ENCODE data around the gene FAM174B. TPM values are rescaled to one million over a fixed set of nuclear protein-coding genes. Genes with fewer than 3 reads are reported as not detected.

Gene FAM174B
- total and polyA plus RNA-seq, 4 donors: 2.5 to 4.5 (median 3.8) TPM

GRCh38 chr15:92613841-92614240 lies 41.7 kb downstream of the FAM174B start:
- Histone ChIP-seq H3K4me1 (ENCODE audit: control insufficient read depth in 4 of 4, insufficient read depth in 4 of 4, low read length in 3 of 4) (peaks cover 10 to 34% (median 23%) of the 10 kb centered on the region in 4 donors), H3K27me3 (ENCODE audit: control insufficient read depth in 4 of 4, insufficient read depth in 4 of 4, low read length in 3 of 4) (no peaks in the 10 kb centered on the region), H3K9ac (ENCODE audit: low read depth in 1 of 2, low read length in 2 of 2) (no peak overlapping the region), H3K4me3 (ENCODE audit: low read depth in 1 of 3, low read length in 3 of 3) (no peak overlapping the region), H3K36me3 (ENCODE audit: control insufficient read depth in 4 of 4, insufficient read depth in 3 of 4, low read depth in 1 of 4, low read length in 3 of 4) (no peaks in the 10 kb centered on the region), H3K27ac (ENCODE audit: low read depth in 1 of 2, low read length in 2 of 2) (no peak overlapping the region), H3K9me3 (ENCODE audit: control insufficient read depth in 4 of 4, low read length in 3 of 4) (no peaks in the 10 kb centered on the region)
- TF ChIP-seq HNF4A (conservative IDR thresholded peaks at IDR 0.05): no peak
- TF ChIP-seq GABPA (IDR thresholded peaks at IDR 0.05 in 1 of 2, conservative IDR thresholded peaks at IDR 0.05 in 1 of 2): no peak
- TF ChIP-seq TAF1 (conservative IDR thresholded peaks at IDR 0.05): no peak
- no peak for TF ChIP-seq REST (IDR thresholded peaks at IDR 0.05)
- no peak for DNase-seq (ENCODE audit: low spot score)
- WGBS: 92% methylated on average over 7 of the region's 7 CpGs

- TF ChIP-seq FOXA1 (IDR thresholded peaks at IDR 0.05) (no peak), RXRA (IDR thresholded peaks at IDR 0.05) (no peak), HNF4G (IDR thresholded peaks at IDR 0.05) (no peak), NR2F2 (IDR thresholded peaks at IDR 0.05) (no peak), GABPA (IDR thresholded peaks at IDR 0.05 in 1 of 2, conservative IDR thresholded peaks at IDR 0.05 in 1 of 2) (no peak), YY1 (IDR thresholded peaks at IDR 0.05) (no peak), ZBTB33 (IDR thresholded peaks at IDR 0.05) (no peak), FOXA2 (IDR thresholded peaks at IDR 0.05) (no peak), REST (IDR thresholded peaks at IDR 0.05) (no peak), HNF4A (conservative IDR thresholded peaks at IDR 0.05) (no peak), SP1 (IDR thresholded peaks at IDR 0.05) (no peak), ATF3 (IDR thresholded peaks at IDR 0.05) (no peak)
- H3K27ac ChIP-seq (ENCODE audit: low read depth in 1 of 2, low read length in 2 of 2): no peak overlapping the region
- H3K4me3 ChIP-seq (ENCODE audit: low read depth in 1 of 3, low read length in 3 of 3): no peak overlapping the region
- H3K9me3 ChIP-seq (ENCODE audit: control insufficient read depth in 4 of 4, low read length in 3 of 4): no peaks in the 10 kb centered on the region
- H3K4me1 ChIP-seq (ENCODE audit: control insufficient read depth in 4 of 4, insufficient read depth in 4 of 4, low read length in 3 of 4): peaks cover 8 to 24% (median 16%) of the 10 kb centered on the region in 4 donors
- H3K9ac ChIP-seq (ENCODE audit: low read depth in 1 of 2, low read length in 2 of 2): no peak overlapping the region
- 98% methylated on average over 4 of the region's 4 CpGs for WGBS
- H3K27me3 ChIP-seq (ENCODE audit: control insufficient read depth in 4 of 4, insufficient read depth in 4 of 4, low read length in 3 of 4): no peaks in the 10 kb centered on the region
- no peaks in the 10 kb centered on the region for H3K36me3 ChIP-seq (ENCODE audit: control insufficient read depth in 4 of 4, insufficient read depth in 3 of 4, low read depth in 1 of 4, low read length in 3 of 4)
- DNase-seq (ENCODE audit: low spot score): no peak
Observed at GRCh38 chr15:92612891-92613290, 42.7 kb downstream of the FAM174B start.

Measured in liver (tissue), 9 donors.